ENCODE measurements around the gene DLL3.

DNA sequence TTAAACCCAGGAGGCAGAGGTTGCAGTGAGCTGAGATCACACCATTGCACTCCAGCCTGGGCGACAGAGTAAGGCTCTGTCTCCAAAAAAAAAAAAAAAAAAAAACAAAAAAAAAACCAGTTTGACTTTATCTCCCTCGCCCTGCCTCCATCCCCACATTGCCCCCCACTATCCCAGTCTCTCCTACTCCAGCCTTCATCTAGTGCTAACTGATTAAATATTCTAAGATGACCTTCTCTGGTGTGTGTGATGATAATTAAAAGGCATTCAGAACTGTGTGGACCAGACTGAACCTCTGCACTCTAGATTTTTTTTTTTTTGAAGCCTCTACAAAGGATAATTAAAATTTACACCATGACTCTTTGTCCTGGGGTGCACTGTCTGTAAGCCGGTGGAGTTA is 6.0 kb upstream of the DLL3 start:
- TF ChIP-seq, protein P1, sequence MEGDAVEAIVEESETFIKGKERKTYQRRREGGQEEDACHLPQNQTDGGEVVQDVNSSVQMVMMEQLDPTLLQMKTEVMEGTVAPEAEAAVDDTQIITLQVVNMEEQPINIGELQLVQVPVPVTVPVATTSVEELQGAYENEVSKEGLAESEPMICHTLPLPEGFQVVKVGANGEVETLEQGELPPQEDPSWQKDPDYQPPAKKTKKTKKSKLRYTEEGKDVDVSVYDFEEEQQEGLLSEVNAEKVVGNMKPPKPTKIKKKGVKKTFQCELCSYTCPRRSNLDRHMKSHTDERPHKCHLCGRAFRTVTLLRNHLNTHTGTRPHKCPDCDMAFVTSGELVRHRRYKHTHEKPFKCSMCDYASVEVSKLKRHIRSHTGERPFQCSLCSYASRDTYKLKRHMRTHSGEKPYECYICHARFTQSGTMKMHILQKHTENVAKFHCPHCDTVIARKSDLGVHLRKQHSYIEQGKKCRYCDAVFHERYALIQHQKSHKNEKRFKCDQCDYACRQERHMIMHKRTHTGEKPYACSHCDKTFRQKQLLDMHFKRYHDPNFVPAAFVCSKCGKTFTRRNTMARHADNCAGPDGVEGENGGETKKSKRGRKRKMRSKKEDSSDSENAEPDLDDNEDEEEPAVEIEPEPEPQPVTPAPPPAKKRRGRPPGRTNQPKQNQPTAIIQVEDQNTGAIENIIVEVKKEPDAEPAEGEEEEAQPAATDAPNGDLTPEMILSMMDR (IDR thresholded peaks at IDR 0.05 in 2 of 3, conservative IDR thresholded peaks at IDR 0.05 in 1 of 3; ENCODE audit: borderline replicate concordance in 1 of 3, insufficient read depth in 1 of 3, low read depth in 2 of 3, low read length in 2 of 3) = no peak
- no peak for TF ChIP-seq POLR2A (IDR thresholded peaks at IDR 0.05; ENCODE audit: borderline replicate concordance, extremely low read depth, insufficient read depth, insufficient read length)
- TF ChIP-seq, protein P2, sequence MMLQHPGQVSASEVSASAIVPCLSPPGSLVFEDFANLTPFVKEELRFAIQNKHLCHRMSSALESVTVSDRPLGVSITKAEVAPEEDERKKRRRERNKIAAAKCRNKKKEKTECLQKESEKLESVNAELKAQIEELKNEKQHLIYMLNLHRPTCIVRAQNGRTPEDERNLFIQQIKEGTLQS (IDR thresholded peaks at IDR 0.05) = no peak
- no peak for TF ChIP-seq ZNF274 (IDR thresholded peaks at IDR 0.05; ENCODE audit: low read depth, low read length)
- no peak for TF ChIP-seq RAD21 (IDR thresholded peaks at IDR 0.05; ENCODE audit: low read depth)
- TF ChIP-seq SIN3A (IDR thresholded peaks at IDR 0.05; ENCODE audit: low read depth) = no peak
- TF ChIP-seq EZH2phosphoT487 (IDR thresholded peaks at IDR 0.05; ENCODE audit: borderline replicate concordance) = no peak
- no peak for TF ChIP-seq EZH2 (IDR thresholded peaks at IDR 0.05)
- TF ChIP-seq, protein P3, sequence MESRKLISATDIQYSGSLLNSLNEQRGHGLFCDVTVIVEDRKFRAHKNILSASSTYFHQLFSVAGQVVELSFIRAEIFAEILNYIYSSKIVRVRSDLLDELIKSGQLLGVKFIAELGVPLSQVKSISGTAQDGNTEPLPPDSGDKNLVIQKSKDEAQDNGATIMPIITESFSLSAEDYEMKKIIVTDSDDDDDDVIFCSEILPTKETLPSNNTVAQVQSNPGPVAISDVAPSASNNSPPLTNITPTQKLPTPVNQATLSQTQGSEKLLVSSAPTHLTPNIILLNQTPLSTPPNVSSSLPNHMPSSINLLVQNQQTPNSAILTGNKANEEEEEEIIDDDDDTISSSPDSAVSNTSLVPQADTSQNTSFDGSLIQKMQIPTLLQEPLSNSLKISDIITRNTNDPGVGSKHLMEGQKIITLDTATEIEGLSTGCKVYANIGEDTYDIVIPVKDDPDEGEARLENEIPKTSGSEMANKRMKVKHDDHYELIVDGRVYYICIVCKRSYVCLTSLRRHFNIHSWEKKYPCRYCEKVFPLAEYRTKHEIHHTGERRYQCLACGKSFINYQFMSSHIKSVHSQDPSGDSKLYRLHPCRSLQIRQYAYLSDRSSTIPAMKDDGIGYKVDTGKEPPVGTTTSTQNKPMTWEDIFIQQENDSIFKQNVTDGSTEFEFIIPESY (IDR thresholded peaks at IDR 0.05; ENCODE audit: extremely low read depth, insufficient replicate concordance, low read length) = no peak
- TF ChIP-seq JUND (IDR thresholded peaks at IDR 0.05) = no peak
- no peak for TF ChIP-seq EGR1 (IDR thresholded peaks at IDR 0.05; ENCODE audit: low read depth)
- TF ChIP-seq POLR2AphosphoS5 (IDR thresholded peaks at IDR 0.05; ENCODE audit: low read depth, low read length) = no peak

Measured in HCT116 (cell line).